Measurements from ENCODE around the gene PCNX3. TPM values are rescaled to one million over a fixed set of nuclear protein-coding genes. Genes with fewer than 3 reads are reported as not detected.

PCNX3 gene
- polyA plus RNA-seq, 1 donor (not counting 4 experiments of a cell fraction or from before 2014, with no cell fraction given): 6.1 TPM

DNA sequence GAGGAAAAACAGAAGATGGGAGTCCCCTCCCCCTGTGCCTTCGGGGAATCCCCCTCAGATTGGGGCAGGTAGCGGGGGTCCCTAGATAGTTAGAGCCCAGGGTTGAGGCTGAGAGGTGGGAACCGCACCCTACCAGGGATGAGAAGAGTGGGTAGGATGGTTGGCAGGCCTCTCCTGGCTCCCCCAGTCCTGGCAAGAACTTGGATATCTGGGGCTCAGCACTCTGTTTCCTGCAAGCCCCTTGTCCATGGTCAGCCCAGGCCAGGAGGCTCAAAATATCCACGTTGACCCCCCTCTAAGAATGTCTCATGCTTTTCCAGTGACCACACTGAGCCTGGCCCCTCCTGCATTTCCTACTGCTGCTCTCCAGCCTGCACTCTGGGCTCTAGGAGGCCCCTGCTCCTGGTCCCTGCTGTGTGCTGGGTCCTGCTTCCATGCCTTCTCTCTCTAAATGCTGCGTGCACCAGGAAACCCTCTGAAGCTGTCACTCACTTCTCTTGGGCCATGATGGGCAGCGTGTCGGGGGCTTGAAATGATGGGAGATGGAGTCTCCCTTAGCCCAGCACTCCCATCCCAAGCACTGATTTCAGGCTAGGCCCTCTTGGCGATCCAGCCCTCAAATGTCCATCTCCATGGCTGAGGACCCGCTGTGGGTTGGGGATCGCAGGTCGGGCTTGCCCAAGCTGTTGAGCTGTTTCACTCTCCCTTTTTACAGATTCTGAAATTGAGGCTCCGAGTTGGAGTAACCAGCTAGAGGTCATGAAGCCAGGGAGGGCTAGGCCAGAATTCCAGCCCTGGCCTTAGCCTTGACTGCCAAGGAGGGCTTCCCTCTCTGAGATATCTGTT is 3.6 kb upstream of the PCNX3 start:
- no peak overlapping the region for H2AFZ ChIP-seq (ENCODE audit: control insufficient read depth, low read length)
- no peaks in the 10 kb centered on the region for H4K20me1 ChIP-seq (ENCODE audit: control insufficient read depth, extremely low read depth, insufficient read depth, low read length)
- H3K4me3 ChIP-seq (ENCODE audit: control insufficient read depth in 2 of 3, extremely low read depth in 1 of 3, insufficient read depth in 2 of 3, low read depth in 1 of 3, low read length in 3 of 3): no peak overlapping the region
- dilution Hi-C loops (cut with MboI; ENCODE audit: extremely low pct_ligation_motif_present, low sequenced_read_pairs): no loop called here
- H3K4me2 ChIP-seq (ENCODE audit: control insufficient read depth, extremely low read depth, insufficient read depth, low read depth, low read length): peak overlapping the region; percentile 88
- H3K79me2 ChIP-seq (ENCODE audit: control insufficient read depth, insufficient read depth, low read length): peaks cover 49% of the 10 kb centered on the region
- no peaks in the 10 kb centered on the region for H3K9me3 ChIP-seq (ENCODE audit: control insufficient read depth, low read depth, low read length)
- no peaks in the 10 kb centered on the region for H3K9me1 ChIP-seq (ENCODE audit: control insufficient read depth, extremely low read depth, insufficient read depth, low read length)
- no peaks in the 10 kb centered on the region for H3K27me3 ChIP-seq (ENCODE audit: control insufficient read depth, extremely low read depth, insufficient read depth, low read length)
- H3K27ac ChIP-seq (ENCODE audit: control insufficient read depth, insufficient read depth, low read length): no peak overlapping the region
- TF ChIP-seq EZH2 (IDR thresholded peaks at IDR 0.05; ENCODE audit: low read length): no peak
- TF ChIP-seq, protein P1, sequence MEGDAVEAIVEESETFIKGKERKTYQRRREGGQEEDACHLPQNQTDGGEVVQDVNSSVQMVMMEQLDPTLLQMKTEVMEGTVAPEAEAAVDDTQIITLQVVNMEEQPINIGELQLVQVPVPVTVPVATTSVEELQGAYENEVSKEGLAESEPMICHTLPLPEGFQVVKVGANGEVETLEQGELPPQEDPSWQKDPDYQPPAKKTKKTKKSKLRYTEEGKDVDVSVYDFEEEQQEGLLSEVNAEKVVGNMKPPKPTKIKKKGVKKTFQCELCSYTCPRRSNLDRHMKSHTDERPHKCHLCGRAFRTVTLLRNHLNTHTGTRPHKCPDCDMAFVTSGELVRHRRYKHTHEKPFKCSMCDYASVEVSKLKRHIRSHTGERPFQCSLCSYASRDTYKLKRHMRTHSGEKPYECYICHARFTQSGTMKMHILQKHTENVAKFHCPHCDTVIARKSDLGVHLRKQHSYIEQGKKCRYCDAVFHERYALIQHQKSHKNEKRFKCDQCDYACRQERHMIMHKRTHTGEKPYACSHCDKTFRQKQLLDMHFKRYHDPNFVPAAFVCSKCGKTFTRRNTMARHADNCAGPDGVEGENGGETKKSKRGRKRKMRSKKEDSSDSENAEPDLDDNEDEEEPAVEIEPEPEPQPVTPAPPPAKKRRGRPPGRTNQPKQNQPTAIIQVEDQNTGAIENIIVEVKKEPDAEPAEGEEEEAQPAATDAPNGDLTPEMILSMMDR (optimal IDR thresholded peaks at IDR 0.05 in 1 of 3, IDR thresholded peaks at IDR 0.05 in 1 of 3, conservative IDR thresholded peaks at IDR 0.05 in 1 of 3; ENCODE audit: extremely low read depth in 1 of 3, insufficient read depth in 2 of 3, low read length in 3 of 3): no peak
- H3K9ac ChIP-seq (ENCODE audit: control insufficient read depth, extremely low read depth, insufficient read depth, low read length): no peak overlapping the region
- DNase-seq (ENCODE audit: low read depth, low spot score) (no peak), FAIRE-seq (no peak)
- peaks cover 11 to 17% of the 10 kb centered on the region in 2 experiments for H3K36me3 ChIP-seq (ENCODE audit: control insufficient read depth in 2 of 2, extremely low read depth in 1 of 2, insufficient read depth in 2 of 2, low read length in 2 of 2)
- peaks cover 29% of the 10 kb centered on the region for H3K4me1 ChIP-seq (ENCODE audit: control insufficient read depth, extremely low read depth, insufficient read depth, low read length)

DNA sequence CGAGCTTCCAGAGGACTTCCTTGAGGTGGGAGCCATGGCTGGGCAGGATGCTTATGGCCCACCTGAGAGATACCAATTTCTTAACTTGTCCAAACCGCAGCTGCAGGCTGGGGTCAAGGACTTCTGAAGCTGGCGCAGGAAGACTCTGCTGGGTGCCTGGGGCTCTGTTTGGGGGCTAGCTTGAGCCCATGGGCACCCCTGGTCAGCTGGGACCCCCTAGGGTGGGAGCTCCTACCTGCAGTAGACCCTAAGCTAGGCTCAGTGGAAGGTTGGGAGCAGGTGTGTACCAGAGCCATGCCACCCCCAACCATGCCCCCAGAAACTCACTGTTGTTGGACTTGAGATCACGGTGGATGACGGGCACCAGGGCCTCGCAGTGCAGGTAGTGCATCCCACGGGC is 2.9 kb upstream of the PCNX3 start:
- H3K4me3 ChIP-seq (ENCODE audit: control insufficient read depth in 2 of 3, extremely low read depth in 1 of 3, insufficient read depth in 2 of 3, low read depth in 1 of 3, low read length in 3 of 3): peak overlapping the region; percentile 62 to 96 (median 93)

More for the DNA sequence above, 2.9 kb upstream of the PCNX3 start:
- no peaks in the 10 kb centered on the region for H4K20me1 ChIP-seq (ENCODE audit: control insufficient read depth, extremely low read depth, insufficient read depth, low read length)
- H3K36me3 ChIP-seq (ENCODE audit: control insufficient read depth in 2 of 2, extremely low read depth in 1 of 2, insufficient read depth in 2 of 2, low read length in 2 of 2): peaks cover 15 to 24% of the 10 kb centered on the region in 2 experiments
- no peak for DNase-seq (ENCODE audit: low read depth, low spot score)
- peaks cover 28% of the 10 kb centered on the region for H3K4me1 ChIP-seq (ENCODE audit: control insufficient read depth, extremely low read depth, insufficient read depth, low read length)
- dilution Hi-C loops (cut with MboI; ENCODE audit: extremely low pct_ligation_motif_present, low sequenced_read_pairs): no loop called here
- H3K9me1 ChIP-seq (ENCODE audit: control insufficient read depth, extremely low read depth, insufficient read depth, low read length): no peaks in the 10 kb centered on the region
- H3K27ac ChIP-seq (ENCODE audit: control insufficient read depth, insufficient read depth, low read length): no peak overlapping the region
- no peak overlapping the region for H2AFZ ChIP-seq (ENCODE audit: control insufficient read depth, low read length)
- H3K9me3 ChIP-seq (ENCODE audit: control insufficient read depth, low read depth, low read length): no peaks in the 10 kb centered on the region
- peak overlapping the region; percentile 99 for H3K9ac ChIP-seq (ENCODE audit: control insufficient read depth, extremely low read depth, insufficient read depth, low read length)
- FAIRE-seq: no peak
- no peaks in the 10 kb centered on the region for H3K27me3 ChIP-seq (ENCODE audit: control insufficient read depth, extremely low read depth, insufficient read depth, low read length)
- H3K79me2 ChIP-seq (ENCODE audit: control insufficient read depth, insufficient read depth, low read length): peaks cover 56% of the 10 kb centered on the region
- no peak for TF ChIP-seq EZH2 (IDR thresholded peaks at IDR 0.05; ENCODE audit: low read length)
- TF ChIP-seq, protein P1 (optimal IDR thresholded peaks at IDR 0.05 in 1 of 3, IDR thresholded peaks at IDR 0.05 in 1 of 3, conservative IDR thresholded peaks at IDR 0.05 in 1 of 3; ENCODE audit: extremely low read depth in 1 of 3, insufficient read depth in 2 of 3, low read length in 3 of 3): no peak
- peak overlapping the region; percentile 88 for H3K4me2 ChIP-seq (ENCODE audit: control insufficient read depth, extremely low read depth, insufficient read depth, low read depth, low read length)
